ENCODE data around the gene ANKRD13B.
"Not testable (repeated sequence)": the region's sequence is repeated elsewhere in the genome, so short reads cannot be mapped to it uniquely, and the experiment has no call there.

ANKRD13B gene

GRCh38 chr17:29592850-29593551 lies at the start of gene ANKRD13B:
TSS of gene ANKRD13B (plus strand) at chr17:29593132. CDS start at chr17:29593622, 490 bp downstream.
- FAIRE-seq, result no peak

- FAIRE-seq, result no peak
Observed at GRCh38 chr17:29544066-29544465, 48.9 kb upstream of the ANKRD13B start.

- no peak for FAIRE-seq
Observed at GRCh38 chr17:29546085-29546484, 46.8 kb upstream of the ANKRD13B start.

- FAIRE-seq, result no peak
Observed at GRCh38 chr17:29546830-29547229, 46.1 kb upstream of the ANKRD13B start.

- no peak for FAIRE-seq
Observed at GRCh38 chr17:29549177-29549923, 43.6 kb upstream of the ANKRD13B start.

GRCh38 chr17:29555840-29556239 lies 37.1 kb upstream of the ANKRD13B start:
- FAIRE-seq, result no peak

- FAIRE-seq, result no peak
Observed at GRCh38 chr17:29557085-29557738, 35.7 kb upstream of the ANKRD13B start.

GRCh38 chr17:29557739-29558116 lies 35.2 kb upstream of the ANKRD13B start:
- FAIRE-seq, result no peak

- FAIRE-seq, result not testable (repeated sequence)
Observed at GRCh38 chr17:29558139-29558538, 34.8 kb upstream of the ANKRD13B start.

- FAIRE-seq, result no peak
Observed at GRCh38 chr17:29559640-29560039, 33.3 kb upstream of the ANKRD13B start.

- no peak for FAIRE-seq
Observed at GRCh38 chr17:29560316-29560715, 32.6 kb upstream of the ANKRD13B start.

- FAIRE-seq, result no peak
Observed at GRCh38 chr17:29561554-29562517, 31.1 kb upstream of the ANKRD13B start.

- FAIRE-seq, result no peak
Observed at GRCh38 chr17:29562615-29563014, 30.3 kb upstream of the ANKRD13B start.

- FAIRE-seq, result no peak
Observed at GRCh38 chr17:29563816-29564215, 29.1 kb upstream of the ANKRD13B start.

- no peak for FAIRE-seq
Observed at GRCh38 chr17:29565643-29566472, 27.1 kb upstream of the ANKRD13B start.

- FAIRE-seq, result no peak
Observed at GRCh38 chr17:29566473-29567303, 26.2 kb upstream of the ANKRD13B start, which contains the start of gene ABHD15. TSS of gene ABHD15 (minus strand) at chr17:29567037. CDS start at chr17:29566966, 71 bp downstream.

GRCh38 chr17:29567304-29567553 lies 25.7 kb upstream of the ANKRD13B start:
- FAIRE-seq, result no peak

- no peak for FAIRE-seq
Observed at GRCh38 chr17:29567554-29568330, 25.2 kb upstream of the ANKRD13B start.

GRCh38 chr17:29568331-29569244 lies 24.3 kb upstream of the ANKRD13B start, which contains the start of gene TP53I13:
TSS of gene TP53I13 (plus strand) at chr17:29568701. CDS start at chr17:29568759, 58 bp downstream.
- FAIRE-seq, result no peak
